SU-DHL-6 (cell line): Measurements from ENCODE around the gene NRG3.

Source experiments
- H2AFZ ChIP-seq: fragments of 200-600 bp; sonication (generic); 2 replicates; pipeline ENCODE4 v1.6.1; 2014; ENCODE audit warnings: low read depth, mild to moderate bottlenecking, moderate library complexity, mixed read lengths, antibody characterized with exemption, low read length; ENCODE audit not compliant: severe bottlenecking
- H3F3A ChIP-seq: fragments of 200-600 bp; shearing (Covaris generic); 2 replicates; pipeline ENCODE4 v1.6.0; 2016; ENCODE audit warnings: antibody characterized with exemption, mild to moderate bottlenecking; ENCODE audit not compliant: insufficient read depth
- H3K27ac ChIP-seq: fragments of 200-600 bp; sonication (generic); 2 replicates; pipeline ENCODE4 v1.5.1; 2016; ENCODE audit warnings: low read depth, mild to moderate bottlenecking, low read length, moderate library complexity, mixed read lengths
- H3K27me3 ChIP-seq: fragments of 200-600 bp; sonication (generic), shearing (Covaris generic); 2 replicates; pipeline ENCODE4 v1.6.0; 2014; ENCODE audit warnings: mild to moderate bottlenecking, low read length
- H3K36me3 ChIP-seq: fragments of 200-600 bp; sonication (generic); 2 replicates; pipeline ENCODE4 v1.6.1; 2014; ENCODE audit warnings: mild to moderate bottlenecking, low read length, mixed read lengths
- H3K4me2 ChIP-seq: fragments of 300-600, 200-600 bp; shearing (Covaris generic), sonication (generic); 2 replicates; pipeline ENCODE4 v1.6.0; 2014; ENCODE audit warnings: low read length, low read depth, mild to moderate bottlenecking; ENCODE audit not compliant: poor library complexity, severe bottlenecking
- H3K4me3 ChIP-seq: fragments of 200-600 bp; sonication (generic); 2 replicates; pipeline ENCODE4 v1.5.1; 2014; ENCODE audit warnings: antibody characterized with exemption, low read length, mild to moderate bottlenecking, mixed read lengths; ENCODE audit not compliant: insufficient read depth, poor library complexity, severe bottlenecking
- H3K79me2 ChIP-seq: fragments of 200-600 bp; sonication (generic); 2 replicates; pipeline ENCODE4 v1.6.1; 2014; ENCODE audit warnings: mild to moderate bottlenecking, low read length, moderate library complexity; ENCODE audit not compliant: insufficient read depth
- H3K9ac ChIP-seq: fragments of 200-600 bp; sonication (generic); 2 replicates; pipeline ENCODE4 v1.7.0; 2014; ENCODE audit warnings: mild to moderate bottlenecking, low read length
- H3K9me2 ChIP-seq: fragments of 200-600 bp; sonication (generic); replicated peaks from 2 replicates; pipeline ENCODE4 v1.6.1; 2014; ENCODE audit warnings: low read length; ENCODE audit not compliant: insufficient read depth
- H3K9me3 ChIP-seq: fragments of 200-600 bp; sonication (generic); 2 replicates; pipeline ENCODE4 v1.6.1; 2014; ENCODE audit warnings: low read length, mixed read lengths; ENCODE audit not compliant: insufficient read depth
- H4K20me1 ChIP-seq: fragments of 200-600 bp; sonication (generic); 2 replicates; pipeline ENCODE4 v1.6.1; 2014; ENCODE audit warnings: low read depth, mild to moderate bottlenecking, antibody characterized with exemption, low read length, moderate library complexity, mixed read lengths
- CTCF ChIP-seq: fragments of 200-600 bp; sonication (generic); IDR thresholded peaks from one replicate; pipeline ENCODE4 v1.5.1; 2017; ENCODE audit warnings: antibody characterized with exemption, mild to moderate bottlenecking, low read length, moderate library complexity; ENCODE audit not compliant: insufficient read depth, poor library complexity, severe bottlenecking
- EZH2phosphoT487 ChIP-seq: fragments of 200-600 bp; sonication (generic), shearing (Covaris generic); conservative IDR thresholded peaks from 2 replicates; pipeline ENCODE4 v1.6.1; 2018; ENCODE audit warnings: mild to moderate bottlenecking, antibody characterized with exemption, low read length, moderate library complexity, mixed read lengths

Gene NRG3

GRCh38 chr10:82353381-82353780 lies 478.4 kb downstream of the NRG3 start:
- Histone ChIP-seq H3K9ac (no peak overlapping the region), H3K4me2 (no peak overlapping the region), H2AFZ (no peak overlapping the region), H3K36me3 (no peaks in the 10 kb centered on the region), H3F3A (no peaks in the 10 kb centered on the region), H3K9me2 (no peaks in the 10 kb centered on the region), H3K9me3 (no peaks in the 10 kb centered on the region), H3K27ac (no peak overlapping the region), H3K79me2 (no peaks in the 10 kb centered on the region), H3K4me3 (no peak overlapping the region), H3K27me3 (no peaks in the 10 kb centered on the region), H4K20me1 (no peaks in the 10 kb centered on the region)
- TF ChIP-seq CTCF (no peak), EZH2phosphoT487 (no peak)

GRCh38 chr10:82358486-82359099 lies 483.6 kb downstream of the NRG3 start:
- Histone ChIP-seq H3K9me3 (no peaks in the 10 kb centered on the region), H3K4me2 (no peak overlapping the region), H2AFZ (no peak overlapping the region)

GRCh38 chr10:82361256-82361655 lies 486.3 kb downstream of the NRG3 start:
- Histone ChIP-seq H3F3A (no peaks in the 10 kb centered on the region), H3K27ac (no peak overlapping the region), H3K4me2 (no peak overlapping the region), H3K9ac (no peak overlapping the region), H3K79me2 (no peaks in the 10 kb centered on the region), H3K9me3 (no peaks in the 10 kb centered on the region), H4K20me1 (no peaks in the 10 kb centered on the region), H3K4me3 (no peak overlapping the region), H3K27me3 (no peaks in the 10 kb centered on the region), H3K36me3 (no peaks in the 10 kb centered on the region), H2AFZ (no peak overlapping the region), H3K9me2 (no peaks in the 10 kb centered on the region)
- no peak for TF ChIP-seq CTCF
- TF ChIP-seq EZH2phosphoT487 = no peak

More at GRCh38 chr10:82358486-82359099, 483.6 kb downstream of the NRG3 start:
- H3K27ac ChIP-seq = no peak overlapping the region
- H3K9ac ChIP-seq = no peak overlapping the region
- no peaks in the 10 kb centered on the region for H3F3A ChIP-seq
- TF ChIP-seq CTCF (no peak), EZH2phosphoT487 (no peak)
- H3K4me3 ChIP-seq = no peak overlapping the region
- H3K27me3 ChIP-seq = no peaks in the 10 kb centered on the region
- H4K20me1 ChIP-seq = no peaks in the 10 kb centered on the region
- no peaks in the 10 kb centered on the region for H3K79me2 ChIP-seq
- H3K9me2 ChIP-seq = no peaks in the 10 kb centered on the region
- no peaks in the 10 kb centered on the region for H3K36me3 ChIP-seq
